Measurements from ENCODE around the gene RNF152. TPM values are rescaled to one million over a fixed set of nuclear protein-coding genes. Genes with fewer than 3 reads are reported as not detected.

Gene RNF152
- total RNA-seq (10 to 100 TPM in 7 of 9 donors, 1 to 10 TPM in 2; 7.5 to 24.0 (median 11.1) TPM), polyA plus RNA-seq (1 to 10 TPM; 2.8 to 3.9 TPM)
- long read RNA-seq, donor 1, partial matches to known transcripts, result 0 of 3 reads
- long read RNA-seq, donor 1, other reads (novel, unspliced or antisense), result 1 of 3 reads
- long read RNA-seq, donor 2, result 0 reads
- long read RNA-seq, donor 3, partial matches to known transcripts, result 0 of 2 reads
- long read RNA-seq, donor 3, other reads (novel, unspliced or antisense), result 1 of 2 reads

- peak in 2 of 4 donors; percentile 17 to 41 for ATAC-seq
- peaks cover 0 to 54% (median 17%) of the 10 kb centered on the region in 12 donors for H3K4me1 ChIP-seq
- H3K27me3 ChIP-seq, result peaks cover 0 to 38% (median 0%) of the 10 kb centered on the region in 9 donors
- 6 to 14% (median 8%) methylated on average over 24 to 28 of the region's 28 CpGs for WGBS, 4 donors
- intact Hi-C loops (cut with DNase I), result loop anchor here (2.0 to 10.0 kb wide), 13 partner anchors 60 to 340 kb away; no protein-coding TSS in a partner anchor
- peaks cover 0 to 29% (median 0%) of the 10 kb centered on the region in 9 donors for H3K36me3 ChIP-seq
- peak within 1 kb of the TSS; percentile 74 to 99 (median 93) for H3K4me3 ChIP-seq
- peak; percentile 39 to 71 (median 43) for DNase-seq
- H3K9me3 ChIP-seq, result no peaks in the 10 kb centered on the region
- peak within 1 kb of the TSS; percentile 80 to 97 (median 90) for H3K27ac ChIP-seq
- TF ChIP-seq CTCF (IDR thresholded peaks at IDR 0.05), result peak in 3 of 12 donors; percentile 12 to 24 (median 16)
- TF ChIP-seq POLR2A (IDR thresholded peaks at IDR 0.05), result no peak
These were observed at the start of gene RNF152 for GRCh38 chr18:61892683-61893308. RNF152 (minus strand) TSS chr18:61893007; CDS start chr18:61816463, 76,544 bp downstream.

GRCh38 chr18:61941948-61942471 lies 49.2 kb upstream of the RNF152 start:
- no peak overlapping the region for H3K4me3 ChIP-seq
- 82 to 100% (median 91%) methylated on average over 1 of the region's 1 CpG for WGBS, 4 donors
- DNase-seq (no peak), ATAC-seq (no peak)
- H3K9me3 ChIP-seq, result peaks cover 0 to 4% (median 0%) of the 10 kb centered on the region in 12 donors
- TF ChIP-seq POLR2A (IDR thresholded peaks at IDR 0.05) (no peak), CTCF (IDR thresholded peaks at IDR 0.05) (no peak)
- no peak overlapping the region for H3K27ac ChIP-seq
- no peaks in the 10 kb centered on the region for H3K36me3 ChIP-seq
- peaks cover 0 to 8% (median 0%) of the 10 kb centered on the region in 12 donors for H3K4me1 ChIP-seq
- intact Hi-C loops (cut with DNase I), result no loop called here
- H3K27me3 ChIP-seq, result no peaks in the 10 kb centered on the region

- TF ChIP-seq POLR2A (IDR thresholded peaks at IDR 0.05), result no peak
- no peak for TF ChIP-seq CTCF (IDR thresholded peaks at IDR 0.05)
- Histone ChIP-seq H3K9me3 (peaks cover 0 to 4% (median 0%) of the 10 kb centered on the region in 12 donors), H3K4me3 (no peak overlapping the region), H3K27ac (no peak overlapping the region), H3K4me1 (peaks cover 0 to 8% (median 0%) of the 10 kb centered on the region in 12 donors), H3K27me3 (no peaks in the 10 kb centered on the region), H3K36me3 (no peaks in the 10 kb centered on the region)
- no peak for DNase-seq
- intact Hi-C loops (cut with DNase I), result no loop called here
- no peak for ATAC-seq
- 76 to 84% (median 80%) methylated on average over 4 of the region's 4 CpGs for WGBS, 4 donors
These were observed 46.4 kb upstream of the RNF152 start for GRCh38 chr18:61939046-61939674.

GRCh38 chr18:61935362-61935761 lies 42.6 kb upstream of the RNF152 start:
- Histone ChIP-seq H3K27ac (no peak overlapping the region), H3K27me3 (no peaks in the 10 kb centered on the region), H3K4me1 (no peaks in the 10 kb centered on the region), H3K36me3 (no peaks in the 10 kb centered on the region), H3K4me3 (no peak overlapping the region), H3K9me3 (no peaks in the 10 kb centered on the region)
- intact Hi-C loops (cut with DNase I), result no loop called here
- DNase-seq, result no peak
- WGBS, 4 donors, result 43 to 58% (median 54%) methylated on average over 3 of the region's 3 CpGs
- no peak for ATAC-seq
- TF ChIP-seq CTCF (IDR thresholded peaks at IDR 0.05), result no peak
- no peak for TF ChIP-seq POLR2A (IDR thresholded peaks at IDR 0.05)

Data from heart left ventricle (tissue), 16 donors.